ENCODE measurements around the gene EPHA1.

DNA sequence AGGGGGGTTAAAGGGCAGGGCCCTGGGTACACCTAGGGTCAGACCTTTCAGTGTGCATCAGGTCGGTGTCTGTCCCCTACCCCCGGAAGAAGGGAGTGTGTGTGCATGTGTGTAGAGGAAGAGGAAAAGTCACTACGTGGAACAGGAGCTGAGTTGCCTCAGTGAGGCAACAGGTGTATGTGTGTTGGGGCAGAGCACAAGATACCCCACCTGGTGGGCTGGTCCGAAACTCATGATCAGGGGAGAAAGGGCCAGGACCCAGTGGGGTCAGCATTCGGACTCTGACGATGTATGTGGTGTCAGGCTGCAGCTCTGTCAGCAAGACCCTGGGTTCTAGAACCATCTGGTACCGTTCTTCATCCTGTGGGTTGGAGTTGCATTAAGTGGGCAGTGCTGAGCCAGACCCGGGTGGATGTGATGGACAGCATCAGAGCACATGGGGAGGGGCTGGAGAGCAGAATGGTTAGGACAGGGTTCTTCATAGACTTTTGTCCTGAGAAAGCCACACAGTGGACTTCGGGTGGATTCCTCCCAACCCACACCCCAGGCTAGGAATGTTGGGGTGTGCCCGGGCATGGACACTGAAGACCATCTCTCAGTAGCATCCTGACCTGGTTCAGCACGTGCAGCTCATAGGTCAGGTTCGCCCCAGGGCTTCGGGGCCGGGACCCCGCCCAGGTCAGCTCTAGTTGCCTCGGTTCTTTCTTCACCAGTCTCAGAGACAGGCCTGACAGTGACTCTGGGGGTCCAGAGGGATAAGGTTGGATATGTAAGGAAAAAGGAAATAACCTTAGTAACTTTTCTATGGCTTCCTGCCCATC is 10.7 kb downstream of the EPHA1 start:
- TF ChIP-seq MAX (IDR thresholded peaks at IDR 0.05) (no peak), EP300 (IDR thresholded peaks at IDR 0.05; ENCODE audit: borderline replicate concordance) (no peak)

Data from Ishikawa (cell line).